Activated T-helper 2 cell treated with anti-CD3 and anti-CD28 coated beads, Interferon-gamma antibody, Interleukin-2, Interleukin-4, amounts not matched to agents 10 μg/mL and 5 μg/mL and 100 μg/mL, durations not matched to agents 14 hours and 24 hours and 36 hours (primary cell): ENCODE data around the gene RAMP1. TPM values are rescaled to one million over a fixed set of nuclear protein-coding genes. Genes with fewer than 3 reads are reported as not detected.

Experiments
- DNase-seq: peaks from one replicate; pipeline ENCODE4 v3.0.0; 2021; ENCODE audit warnings: low spot score
- H3K27ac Mint-ChIP-seq: one replicate; pipeline ENCODE4 v1.8.0; 2021; ENCODE audit warnings: mixed read lengths
- H3K27me3 Mint-ChIP-seq: one replicate; pipeline ENCODE4 v1.8.0; 2021; ENCODE audit warnings: low read depth, mixed read lengths
- H3K36me3 Mint-ChIP-seq: one replicate; pipeline ENCODE4 v1.8.0; 2021; ENCODE audit warnings: low read depth, mixed read lengths
- H3K4me1 Mint-ChIP-seq: one replicate; pipeline ENCODE4 v1.8.0; 2021; ENCODE audit warnings: low read depth, mixed read lengths
- H3K4me3 Mint-ChIP-seq: one replicate; pipeline ENCODE4 v1.8.0; 2021; ENCODE audit warnings: low read depth, mild to moderate bottlenecking, moderate library complexity, mixed read lengths
- H3K9me3 Mint-ChIP-seq: one replicate; pipeline ENCODE4 v1.8.0; 2021; ENCODE audit warnings: mixed read lengths
- intact Hi-C: fragments of 100-400 bp; cut with micrococcal nuclease; formaldehyde crosslinking; loops from one replicate; pipeline ENCODE4 v1.15.1; 2023
- total RNA-seq: library from RNA; stranded (reverse); gene quantifications from 2 replicates; pipeline ENCODE4 v1.2.3, GENCODE V29; 2022

The RAMP1 gene
- total RNA-seq, 1 donor from 2014 or later, result 13.1 TPM

- Mint-ChIP-seq H3K4me1 (peaks cover 5% of the 10 kb centered on the region), H3K27ac (no peak overlapping the region), H3K4me3 (no peak overlapping the region), H3K27me3 (no peaks in the 10 kb centered on the region), H3K36me3 (no peaks in the 10 kb centered on the region), H3K9me3 (no peaks in the 10 kb centered on the region)
- no peak for DNase-seq
- intact Hi-C loops, result no loop called here
Measured at GRCh38 chr2:237884681-237885080, 25.3 kb downstream of the RAMP1 start.

- no peak overlapping the region for H3K27ac Mint-ChIP-seq
- no peaks in the 10 kb centered on the region for H3K27me3 Mint-ChIP-seq
Measured at GRCh38 chr2:237885111-237885930, 25.9 kb downstream of the RAMP1 start.

GRCh38 chr2:237885931-237886684, 26.7 kb downstream of the RAMP1 start:
- intact Hi-C loops, result no loop called here
- Mint-ChIP-seq H3K36me3 (no peaks in the 10 kb centered on the region), H3K9me3 (no peaks in the 10 kb centered on the region), H3K27ac (no peak overlapping the region), H3K4me1 (peaks cover 9% of the 10 kb centered on the region), H3K27me3 (no peaks in the 10 kb centered on the region), H3K4me3 (no peak overlapping the region)
- no peak for DNase-seq

More at GRCh38 chr2:237885111-237885930, 25.9 kb downstream of the RAMP1 start:
- no peak for DNase-seq
- no peaks in the 10 kb centered on the region for H3K36me3 Mint-ChIP-seq
- no peak overlapping the region for H3K4me3 Mint-ChIP-seq
- H3K4me1 Mint-ChIP-seq, result peaks cover 5% of the 10 kb centered on the region
- intact Hi-C loops, result no loop called here
- H3K9me3 Mint-ChIP-seq, result no peaks in the 10 kb centered on the region

GRCh38 chr2:237886685-237887481, 27.5 kb downstream of the RAMP1 start:
- no peak overlapping the region for H3K27ac Mint-ChIP-seq
- no peak for DNase-seq
- no peaks in the 10 kb centered on the region for H3K27me3 Mint-ChIP-seq
- no peaks in the 10 kb centered on the region for H3K9me3 Mint-ChIP-seq
- intact Hi-C loops, result no loop called here
- H3K36me3 Mint-ChIP-seq, result no peaks in the 10 kb centered on the region
- no peak overlapping the region for H3K4me3 Mint-ChIP-seq
- peaks cover 11% of the 10 kb centered on the region for H3K4me1 Mint-ChIP-seq

- H3K36me3 Mint-ChIP-seq, result no peaks in the 10 kb centered on the region
- H3K4me1 Mint-ChIP-seq, result peaks cover 26% of the 10 kb centered on the region
- H3K9me3 Mint-ChIP-seq, result no peaks in the 10 kb centered on the region
- intact Hi-C loops, result no loop called here
- H3K27me3 Mint-ChIP-seq, result no peaks in the 10 kb centered on the region
- no peak overlapping the region for H3K27ac Mint-ChIP-seq
- H3K4me3 Mint-ChIP-seq, result no peak overlapping the region
- no peak for DNase-seq
Measured at GRCh38 chr2:237888389-237888788, 29.0 kb downstream of the RAMP1 start.

GRCh38 chr2:237889016-237889415, 29.6 kb downstream of the RAMP1 start:
- H3K27me3 Mint-ChIP-seq, result no peaks in the 10 kb centered on the region
- intact Hi-C loops, result no loop called here
- peaks cover 27% of the 10 kb centered on the region for H3K4me1 Mint-ChIP-seq
- no peaks in the 10 kb centered on the region for H3K9me3 Mint-ChIP-seq
- H3K27ac Mint-ChIP-seq, result no peak overlapping the region
- no peak for DNase-seq
- no peaks in the 10 kb centered on the region for H3K36me3 Mint-ChIP-seq
- H3K4me3 Mint-ChIP-seq, result no peak overlapping the region

GRCh38 chr2:237889811-237890210, 30.4 kb downstream of the RAMP1 start:
- Mint-ChIP-seq H3K27me3 (no peaks in the 10 kb centered on the region), H3K36me3 (no peaks in the 10 kb centered on the region), H3K4me3 (no peak overlapping the region), H3K9me3 (no peaks in the 10 kb centered on the region), H3K27ac (no peak overlapping the region), H3K4me1 (peaks cover 27% of the 10 kb centered on the region)
- intact Hi-C loops, result no loop called here
- DNase-seq, result no peak

GRCh38 chr2:237892478-237892877, 33.1 kb downstream of the RAMP1 start:
- intact Hi-C loops, result no loop called here
- DNase-seq, result no peak
- no peak overlapping the region for H3K4me3 Mint-ChIP-seq
- H3K36me3 Mint-ChIP-seq, result no peaks in the 10 kb centered on the region
- H3K4me1 Mint-ChIP-seq, result peaks cover 30% of the 10 kb centered on the region
- H3K27me3 Mint-ChIP-seq, result no peaks in the 10 kb centered on the region
- no peak overlapping the region for H3K27ac Mint-ChIP-seq
- no peaks in the 10 kb centered on the region for H3K9me3 Mint-ChIP-seq

- H3K27me3 Mint-ChIP-seq, result no peaks in the 10 kb centered on the region
- no peak for DNase-seq
- intact Hi-C loops, result no loop called here
- H3K4me1 Mint-ChIP-seq, result peaks cover 31% of the 10 kb centered on the region
- no peak overlapping the region for H3K27ac Mint-ChIP-seq
- no peak overlapping the region for H3K4me3 Mint-ChIP-seq
- H3K9me3 Mint-ChIP-seq, result no peaks in the 10 kb centered on the region
- H3K36me3 Mint-ChIP-seq, result no peaks in the 10 kb centered on the region
Measured at GRCh38 chr2:237892984-237893595, 33.7 kb downstream of the RAMP1 start.

- Mint-ChIP-seq H3K27ac (no peak overlapping the region), H3K4me1 (peaks cover 39% of the 10 kb centered on the region), H3K27me3 (no peaks in the 10 kb centered on the region), H3K9me3 (no peaks in the 10 kb centered on the region), H3K36me3 (no peaks in the 10 kb centered on the region), H3K4me3 (no peak overlapping the region)
- intact Hi-C loops, result no loop called here
- DNase-seq, result no peak
Measured at GRCh38 chr2:237894396-237894979, 35.1 kb downstream of the RAMP1 start.

- intact Hi-C loops, result loop anchor here (5.0 kb wide), 1 partner anchor 112 kb away; no protein-coding TSS in a partner anchor
- Mint-ChIP-seq H3K27me3 (no peaks in the 10 kb centered on the region), H3K27ac (no peak overlapping the region), H3K4me3 (no peak overlapping the region), H3K36me3 (no peaks in the 10 kb centered on the region), H3K4me1 (peaks cover 45% of the 10 kb centered on the region), H3K9me3 (no peaks in the 10 kb centered on the region)
- DNase-seq, result no peak
Measured at GRCh38 chr2:237894986-237895543, 35.6 kb downstream of the RAMP1 start.
